Neuronal stem cell (in vitro differentiated cells): Measurements from ENCODE around the gene INAFM2.

Source experiments
- DNase-seq: peaks from one replicate; pipeline ENCODE4 v3.0.0-alpha.2; 2013; ENCODE audit warnings: low spot score
- H2AFZ ChIP-seq: one replicate; pipeline ENCODE4 v1.6.1; 2013; ENCODE audit warnings: mild to moderate bottlenecking, low read length, inconsistent platforms
- H2AK5ac ChIP-seq: 2 replicates; pipeline ENCODE4 v1.6.1; 2013; ENCODE audit warnings: low read depth, mild to moderate bottlenecking, inconsistent platforms, low read length, moderate library complexity, mixed read lengths
- H2BK120ac ChIP-seq: 2 replicates; pipeline ENCODE4 v1.6.1; 2013; ENCODE audit warnings: low read depth, mild to moderate bottlenecking, inconsistent platforms, low read length, moderate library complexity, mixed read lengths
- H2BK12ac ChIP-seq: one replicate; pipeline ENCODE4 v1.6.1; 2013; ENCODE audit warnings: low read length, inconsistent platforms
- H2BK15ac ChIP-seq: 2 replicates; pipeline ENCODE4 v1.6.1; 2013; ENCODE audit warnings: mild to moderate bottlenecking, low read length, inconsistent platforms, mixed read lengths
- H2BK5ac ChIP-seq: one replicate; pipeline ENCODE4 v1.6.1; 2013; ENCODE audit warnings: inconsistent platforms, mild to moderate bottlenecking, low read length, moderate library complexity
- H3K14ac ChIP-seq: one replicate; pipeline ENCODE4 v1.6.1; 2013; ENCODE audit warnings: low read length, inconsistent platforms
- H3K18ac ChIP-seq: 2 replicates; pipeline ENCODE4 v1.6.1; 2013; ENCODE audit warnings: low read length, inconsistent platforms
- H3K23ac ChIP-seq: 2 replicates; pipeline ENCODE4 v1.6.1; 2013; ENCODE audit warnings: low read depth, mild to moderate bottlenecking, mixed read lengths, low read length, inconsistent platforms; ENCODE audit not compliant: poor library complexity
- H3K27ac ChIP-seq: replicated peaks from 3 replicates; pipeline ENCODE4 v1.5.1; 2013; ENCODE audit warnings: low read length, inconsistent platforms
- H3K27me3 ChIP-seq, 3 experiments: 2 replicates each; pipeline ENCODE4 v1.6.1; 2013; ENCODE audit warnings: low read length in 3 of 3, mild to moderate bottlenecking in 2 of 3, inconsistent platforms in 1 of 3, low read depth in 1 of 3, mixed read lengths in 1 of 3, moderate library complexity in 1 of 3; ENCODE audit not compliant: control insufficient read depth in 3 of 3, insufficient read depth in 3 of 3
- H3K36me3 ChIP-seq, 2 donors: replicated peaks in 1 of 2; 2 replicates each; pipeline ENCODE4 v1.6.1; 2013; ENCODE audit warnings: low read length in 2 of 2; ENCODE audit not compliant: control insufficient read depth in 2 of 2, insufficient read depth in 2 of 2
- H3K4ac ChIP-seq: 2 replicates; pipeline ENCODE4 v1.6.1; 2013; ENCODE audit warnings: inconsistent platforms, mild to moderate bottlenecking, low read length, moderate library complexity
- H3K4me1 ChIP-seq, 2 donors: 1 replicate in 1 of 2; 2 replicates in 1 of 2; pipeline ENCODE4 v1.6.1; 2013; ENCODE audit warnings: low read length in 2 of 2, low read depth in 1 of 2; ENCODE audit not compliant: control insufficient read depth in 2 of 2, insufficient read depth in 1 of 2
- H3K4me2 ChIP-seq: one replicate; pipeline ENCODE4 v1.6.1; 2013; ENCODE audit warnings: mild to moderate bottlenecking, low read length, inconsistent platforms; ENCODE audit not compliant: insufficient read depth, poor library complexity, severe bottlenecking
- H3K4me3 ChIP-seq, 2 donors: 2 replicates each; pipeline ENCODE4 v1.5.1; 2013; ENCODE audit warnings: low read length in 2 of 2, mild to moderate bottlenecking in 2 of 2, inconsistent platforms in 1 of 2, moderate library complexity in 1 of 2
- H3K79me1 ChIP-seq: one replicate; pipeline ENCODE4 v1.6.1; 2013; ENCODE audit warnings: low read depth, mild to moderate bottlenecking, inconsistent platforms, low read length, moderate library complexity
- H3K9ac ChIP-seq: one replicate; pipeline ENCODE4 v1.6.1; 2013; ENCODE audit warnings: mild to moderate bottlenecking, low read depth, low read length, inconsistent platforms; ENCODE audit not compliant: poor library complexity
- H3K9me3 ChIP-seq, 2 donors: replicated peaks in 1 of 2; 2 replicates each; pipeline versions ENCODE3 to v1.6.1; 2013; ENCODE audit warnings: low read length in 2 of 2, mild to moderate bottlenecking in 2 of 2, inconsistent platforms in 1 of 2, low read depth in 1 of 2, mixed read lengths in 1 of 2, moderate library complexity in 1 of 2; ENCODE audit not compliant: control insufficient read depth in 2 of 2, insufficient read depth in 1 of 2
- H4K8ac ChIP-seq: one replicate; pipeline ENCODE4 v1.6.1; 2013; ENCODE audit warnings: low read depth, mild to moderate bottlenecking, inconsistent platforms, low read length, moderate library complexity
- H4K91ac ChIP-seq: one replicate; pipeline ENCODE4 v1.6.1; 2013; ENCODE audit warnings: low read length, low read depth, mild to moderate bottlenecking, inconsistent platforms; ENCODE audit not compliant: poor library complexity
- WGBS, 2 donors: extraction: QIAGEN DNeasy Blood & Tissue Kit; methylation state at CpG; one replicate each; pipeline ENCODE4 v1.1.7; 2013; ENCODE audit warnings: missing lambda C conversion rate in 2 of 2, mixed read lengths in 1 of 2; ENCODE audit not compliant: insufficient read length in 2 of 2, insufficient replicate concordance in 1 of 2; ENCODE audit errors: extremely low coverage in 2 of 2; 5-methylcytosine and 5-hydroxymethylcytosine counted together

Gene INAFM2

GRCh38 chr15:40333922-40334492 lies 10.5 kb downstream of the INAFM2 start:
- peak overlapping the region; percentile 56 for H2AFZ ChIP-seq
- peaks cover 0 to 5% of the 10 kb centered on the region in 2 donors for H3K9me3 ChIP-seq
- H3K4ac ChIP-seq: no peak overlapping the region
- H4K8ac ChIP-seq: no peak overlapping the region
- no peak overlapping the region for H3K18ac ChIP-seq
- peaks cover 0 to 5% (median 2%) of the 10 kb centered on the region in 3 experiments for H3K27me3 ChIP-seq
- H2BK12ac ChIP-seq: no peak overlapping the region
- no peak overlapping the region for H3K4me3 ChIP-seq
- H3K36me3 ChIP-seq: no peaks in the 10 kb centered on the region
- no peak overlapping the region for H2BK120ac ChIP-seq
- WGBS, 2 donors: no CpG with 5 or more reads among the region's 12 CpGs
- H2BK15ac ChIP-seq: peak overlapping the region; percentile 18
- no peaks in the 10 kb centered on the region for H3K79me1 ChIP-seq
- H4K91ac ChIP-seq: no peak overlapping the region
- no peak overlapping the region for H3K4me2 ChIP-seq
- no peak overlapping the region for H2AK5ac ChIP-seq
- DNase-seq: no peak
- H3K23ac ChIP-seq: no peak overlapping the region
- no peak overlapping the region for H3K9ac ChIP-seq
- H2BK5ac ChIP-seq: no peak overlapping the region
- no peak overlapping the region for H3K14ac ChIP-seq
- H3K4me1 ChIP-seq: peaks cover 12 to 22% of the 10 kb centered on the region in 2 donors
- no peak overlapping the region for H3K27ac ChIP-seq

DNA sequence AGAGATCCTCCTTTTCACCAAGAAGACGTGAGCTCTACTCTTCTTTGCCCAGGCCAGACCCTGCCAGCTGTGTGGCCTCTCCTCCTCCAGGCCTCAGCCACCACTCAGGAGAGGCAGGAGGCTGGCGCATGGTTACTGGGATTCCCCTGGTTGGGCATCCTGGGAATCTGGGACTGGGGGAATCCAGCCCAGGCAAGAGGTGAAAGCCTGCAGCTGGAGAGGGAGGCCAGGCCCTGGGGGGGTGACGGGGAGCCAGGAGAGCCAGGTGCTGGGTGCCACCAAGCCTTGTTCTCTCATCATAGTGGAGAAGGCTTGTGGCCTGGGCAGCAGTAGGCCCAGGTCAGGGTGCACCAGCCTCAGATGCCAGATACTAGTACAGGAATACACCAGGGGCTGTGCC lies 11.0 kb downstream of the INAFM2 start:
- WGBS, 2 donors: no CpG with 5 or more reads among the region's 3 CpGs
- H3K27ac ChIP-seq: no peak overlapping the region

GRCh38 chr15:40334941-40335795 lies 11.7 kb downstream of the INAFM2 start:
- H2BK12ac ChIP-seq: no peak overlapping the region
- no peaks in the 10 kb centered on the region for H3K36me3 ChIP-seq
- no peak overlapping the region for H3K4me2 ChIP-seq
- H3K14ac ChIP-seq: no peak overlapping the region
- no peak overlapping the region for H3K23ac ChIP-seq
- H3K18ac ChIP-seq: peak overlapping the region; percentile 61
- no peak overlapping the region for H2AFZ ChIP-seq
- H3K4ac ChIP-seq: no peak overlapping the region
- H2BK15ac ChIP-seq: peak overlapping the region; percentile 14
- no peak overlapping the region for H3K9ac ChIP-seq
- H3K27me3 ChIP-seq: peaks cover 0 to 7% (median 2%) of the 10 kb centered on the region in 3 experiments
- no peak overlapping the region for H2BK120ac ChIP-seq
- H3K27ac ChIP-seq: no peak overlapping the region
- no peak overlapping the region for H2BK5ac ChIP-seq
- no peak overlapping the region for H4K8ac ChIP-seq
- DNase-seq: no peak
- peaks cover 7 to 15% of the 10 kb centered on the region in 2 donors for H3K4me1 ChIP-seq
- H2AK5ac ChIP-seq: peak overlapping the region; percentile 72
- no peaks in the 10 kb centered on the region for H3K79me1 ChIP-seq
- no peak overlapping the region for H4K91ac ChIP-seq
- H3K9me3 ChIP-seq: no peaks in the 10 kb centered on the region
- no CpG with 5 or more reads among the region's 26 CpGs for WGBS, 2 donors
- H3K4me3 ChIP-seq: no peak overlapping the region

More for the DNA sequence above, 11.0 kb downstream of the INAFM2 start:
- Histone ChIP-seq H2BK12ac (no peak overlapping the region), H2BK5ac (no peak overlapping the region), H3K18ac (no peak overlapping the region), H3K4ac (no peak overlapping the region), H3K9ac (no peak overlapping the region), H3K4me2 (no peak overlapping the region), H3K79me1 (no peaks in the 10 kb centered on the region), H3K9me3 (peaks cover 0 to under 1% of the 10 kb centered on the region in 2 donors), H3K36me3 (no peaks in the 10 kb centered on the region), H3K23ac (no peak overlapping the region), H2AFZ (peak overlapping the region; percentile 56), H3K14ac (no peak overlapping the region), H4K8ac (no peak overlapping the region), H2AK5ac (peak overlapping the region; percentile 15), H3K4me3 (no peak overlapping the region), H2BK15ac (no peak overlapping the region), H4K91ac (no peak overlapping the region), H3K27me3 (peaks cover 0 to 7% (median 2%) of the 10 kb centered on the region in 3 experiments), H2BK120ac (no peak overlapping the region), H3K4me1 (peaks cover 10 to 18% of the 10 kb centered on the region in 2 donors)
- DNase-seq: no peak
